GM12878 (cell line): ENCODE measurements around the gene SNHG17.

ENCODE experiments used
- CEBPB ChIP-seq, 2 experiments: fragments of 150-350 bp in 1 of 2; IDR thresholded peaks; 2 replicates each; pipeline ENCODE4 v1.6.1; 2012 to 2014; ENCODE audit warnings: low read depth in 2 of 2, low read length in 2 of 2, borderline replicate concordance in 1 of 2, inconsistent platforms in 1 of 2
- CREB1 ChIP-seq: IDR thresholded peaks from 2 replicates; pipeline ENCODE4 v1.6.1; 2012; ENCODE audit warnings: low read depth, mild to moderate bottlenecking, inconsistent platforms
- CTCF ChIP-seq, 3 experiments: IDR thresholded peaks in 2 of 3; conservative IDR thresholded peaks in 1 of 3; 2 replicates each; pipeline ENCODE4 v1.5.1; 2011; ENCODE audit warnings: low read depth in 3 of 3, low read length in 3 of 3, mild to moderate bottlenecking in 3 of 3, control low read depth in 2 of 3, moderate library complexity in 2 of 3, inconsistent platforms in 1 of 3, mixed read lengths in 1 of 3; ENCODE audit not compliant: control insufficient read depth in 2 of 3, insufficient read depth in 1 of 3; ENCODE audit errors: extremely low read depth in 1 of 3
- E4F1 ChIP-seq: fragments of 450-650 bp; IDR thresholded peaks from 2 replicates; pipeline ENCODE4 v1.6.1; 2018; ENCODE audit warnings: borderline replicate concordance, mild to moderate bottlenecking; ENCODE audit not compliant: partially characterized antibody
- EP300 ChIP-seq, 2 experiments: fragments of 150-350 bp in 1 of 2; IDR thresholded peaks; 2 replicates each; pipeline ENCODE4 v1.6.1; 2011 to 2012; ENCODE audit warnings: low read depth in 2 of 2, low read length in 2 of 2, borderline replicate concordance in 1 of 2, improper control_type of control experiment in 1 of 2, inconsistent platforms in 1 of 2; ENCODE audit not compliant: control insufficient read depth in 1 of 2
- EZH2 ChIP-seq: IDR thresholded peaks from 2 replicates; pipeline ENCODE4 v1.6.1; 2012; ENCODE audit warnings: low read depth, mild to moderate bottlenecking, control low read depth, inconsistent platforms, low read length, borderline replicate concordance; ENCODE audit not compliant: control insufficient read depth
- HDAC2 ChIP-seq: fragments of 200-600 bp; sonication (generic); IDR thresholded peaks from 2 replicates; pipeline ENCODE4 v1.6.1; 2017
- MXI1 ChIP-seq: fragments of 150-350 bp; IDR thresholded peaks from 2 replicates; pipeline ENCODE4 v1.6.1; 2011; ENCODE audit warnings: low read depth, mild to moderate bottlenecking, inconsistent platforms, low read length, improper control_type of control experiment
- POLR2A ChIP-seq: IDR thresholded peaks from 2 replicates; pipeline ENCODE4 v1.6.1; 2011; ENCODE audit warnings: low read depth, mild to moderate bottlenecking, low read length
- POLR2AphosphoS2 ChIP-seq: IDR thresholded peaks from 2 replicates; pipeline ENCODE4 v1.6.1; 2011; ENCODE audit warnings: low read depth, mild to moderate bottlenecking, low read length, improper control_type of control experiment, moderate library complexity
- TF ChIP-seq, protein P1 (sequence below): fragments of 450-650 bp; IDR thresholded peaks from 2 replicates; pipeline ENCODE4 v1.6.1; 2017; ENCODE audit warnings: mild to moderate bottlenecking, moderate library complexity
- TF ChIP-seq, protein P2 (sequence below): IDR thresholded peaks from 2 replicates; pipeline ENCODE4 v1.6.1; 2011; ENCODE audit warnings: low read depth, mild to moderate bottlenecking, low read length, moderate library complexity, borderline replicate concordance; ENCODE audit errors: extremely low read depth

GRCh38 chr20:38377039-38377685 is 58.0 kb downstream of the SNHG17 start:
- TF ChIP-seq, protein P1, sequence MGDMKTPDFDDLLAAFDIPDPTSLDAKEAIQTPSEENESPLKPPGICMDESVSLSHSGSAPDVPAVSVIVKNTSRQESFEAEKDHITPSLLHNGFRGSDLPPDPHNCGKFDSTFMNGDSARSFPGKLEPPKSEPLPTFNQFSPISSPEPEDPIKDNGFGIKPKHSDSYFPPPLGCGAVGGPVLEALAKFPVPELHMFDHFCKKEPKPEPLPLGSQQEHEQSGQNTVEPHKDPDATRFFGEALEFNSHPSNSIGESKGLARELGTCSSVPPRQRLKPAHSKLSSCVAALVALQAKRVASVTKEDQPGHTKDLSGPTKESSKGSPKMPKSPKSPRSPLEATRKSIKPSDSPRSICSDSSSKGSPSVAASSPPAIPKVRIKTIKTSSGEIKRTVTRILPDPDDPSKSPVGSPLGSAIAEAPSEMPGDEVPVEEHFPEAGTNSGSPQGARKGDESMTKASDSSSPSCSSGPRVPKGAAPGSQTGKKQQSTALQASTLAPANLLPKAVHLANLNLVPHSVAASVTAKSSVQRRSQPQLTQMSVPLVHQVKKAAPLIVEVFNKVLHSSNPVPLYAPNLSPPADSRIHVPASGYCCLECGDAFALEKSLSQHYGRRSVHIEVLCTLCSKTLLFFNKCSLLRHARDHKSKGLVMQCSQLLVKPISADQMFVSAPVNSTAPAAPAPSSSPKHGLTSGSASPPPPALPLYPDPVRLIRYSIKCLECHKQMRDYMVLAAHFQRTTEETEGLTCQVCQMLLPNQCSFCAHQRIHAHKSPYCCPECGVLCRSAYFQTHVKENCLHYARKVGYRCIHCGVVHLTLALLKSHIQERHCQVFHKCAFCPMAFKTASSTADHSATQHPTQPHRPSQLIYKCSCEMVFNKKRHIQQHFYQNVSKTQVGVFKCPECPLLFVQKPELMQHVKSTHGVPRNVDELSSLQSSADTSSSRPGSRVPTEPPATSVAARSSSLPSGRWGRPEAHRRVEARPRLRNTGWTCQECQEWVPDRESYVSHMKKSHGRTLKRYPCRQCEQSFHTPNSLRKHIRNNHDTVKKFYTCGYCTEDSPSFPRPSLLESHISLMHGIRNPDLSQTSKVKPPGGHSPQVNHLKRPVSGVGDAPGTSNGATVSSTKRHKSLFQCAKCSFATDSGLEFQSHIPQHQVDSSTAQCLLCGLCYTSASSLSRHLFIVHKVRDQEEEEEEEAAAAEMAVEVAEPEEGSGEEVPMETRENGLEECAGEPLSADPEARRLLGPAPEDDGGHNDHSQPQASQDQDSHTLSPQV, result no peak
- no peak for TF ChIP-seq E4F1
- TF ChIP-seq, protein P2, sequence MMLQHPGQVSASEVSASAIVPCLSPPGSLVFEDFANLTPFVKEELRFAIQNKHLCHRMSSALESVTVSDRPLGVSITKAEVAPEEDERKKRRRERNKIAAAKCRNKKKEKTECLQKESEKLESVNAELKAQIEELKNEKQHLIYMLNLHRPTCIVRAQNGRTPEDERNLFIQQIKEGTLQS, result no peak
- no peak for TF ChIP-seq POLR2A
- TF ChIP-seq CTCF (IDR thresholded peaks at IDR 0.05 in 2 of 3, conservative IDR thresholded peaks at IDR 0.05 in 1 of 3; ENCODE audit: control insufficient read depth in 2 of 3, extremely low read depth in 1 of 3, insufficient read depth in 1 of 3, low read depth in 3 of 3, low read length in 3 of 3), result no peak
- no peak for TF ChIP-seq CEBPB (IDR thresholded peaks at IDR 0.05; ENCODE audit: borderline replicate concordance in 1 of 2, low read depth in 2 of 2, low read length in 2 of 2)
- no peak for TF ChIP-seq EZH2
- no peak for TF ChIP-seq POLR2AphosphoS2
- TF ChIP-seq CREB1, result no peak
- no peak for TF ChIP-seq MXI1
- no peak for TF ChIP-seq EP300 (IDR thresholded peaks at IDR 0.05; ENCODE audit: borderline replicate concordance in 1 of 2, control insufficient read depth in 1 of 2, low read depth in 2 of 2, low read length in 2 of 2)
- TF ChIP-seq HDAC2, result no peak
